Measurements from ENCODE around the gene PPFIA4.

DNA sequence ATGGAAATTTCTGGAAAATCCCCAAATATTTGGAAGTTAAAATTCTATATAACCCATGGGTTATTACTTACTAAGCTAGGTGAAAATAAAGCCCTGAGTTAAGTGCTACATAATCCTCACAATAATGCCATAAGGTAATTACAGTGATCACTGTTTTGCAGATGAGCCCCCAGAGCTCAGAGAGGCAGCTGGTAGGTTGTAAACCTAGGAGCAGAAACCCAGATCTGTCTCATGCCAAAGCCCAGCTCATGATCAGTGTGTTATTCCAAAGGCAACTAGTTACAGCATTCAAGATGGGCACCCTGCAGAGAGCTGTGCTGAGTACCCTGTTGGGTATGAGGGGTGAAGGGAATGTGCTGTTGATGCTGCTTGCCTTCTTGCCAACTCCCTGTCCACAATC, 70.3 kb downstream of the PPFIA4 start:
- no peak for TF ChIP-seq POLR2A (IDR thresholded peaks at IDR 0.05; ENCODE audit: borderline replicate concordance, extremely low read depth, insufficient read depth, insufficient read length)
- TF ChIP-seq, protein P1, sequence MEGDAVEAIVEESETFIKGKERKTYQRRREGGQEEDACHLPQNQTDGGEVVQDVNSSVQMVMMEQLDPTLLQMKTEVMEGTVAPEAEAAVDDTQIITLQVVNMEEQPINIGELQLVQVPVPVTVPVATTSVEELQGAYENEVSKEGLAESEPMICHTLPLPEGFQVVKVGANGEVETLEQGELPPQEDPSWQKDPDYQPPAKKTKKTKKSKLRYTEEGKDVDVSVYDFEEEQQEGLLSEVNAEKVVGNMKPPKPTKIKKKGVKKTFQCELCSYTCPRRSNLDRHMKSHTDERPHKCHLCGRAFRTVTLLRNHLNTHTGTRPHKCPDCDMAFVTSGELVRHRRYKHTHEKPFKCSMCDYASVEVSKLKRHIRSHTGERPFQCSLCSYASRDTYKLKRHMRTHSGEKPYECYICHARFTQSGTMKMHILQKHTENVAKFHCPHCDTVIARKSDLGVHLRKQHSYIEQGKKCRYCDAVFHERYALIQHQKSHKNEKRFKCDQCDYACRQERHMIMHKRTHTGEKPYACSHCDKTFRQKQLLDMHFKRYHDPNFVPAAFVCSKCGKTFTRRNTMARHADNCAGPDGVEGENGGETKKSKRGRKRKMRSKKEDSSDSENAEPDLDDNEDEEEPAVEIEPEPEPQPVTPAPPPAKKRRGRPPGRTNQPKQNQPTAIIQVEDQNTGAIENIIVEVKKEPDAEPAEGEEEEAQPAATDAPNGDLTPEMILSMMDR (IDR thresholded peaks at IDR 0.05 in 2 of 3, conservative IDR thresholded peaks at IDR 0.05 in 1 of 3; ENCODE audit: borderline replicate concordance in 1 of 3, insufficient read depth in 1 of 3, low read depth in 2 of 3, low read length in 2 of 3), result no peak

Measured in HCT116 (cell line).